Neural cell (in vitro differentiated cells): Measurements from ENCODE around the gene EFCAB6. TPM values are rescaled to one million over a fixed set of nuclear protein-coding genes. Genes with fewer than 3 reads are reported as not detected.

Source experiments
- H2AFZ ChIP-seq: fragments of 200-600, 300-800 bp; sonication (generic), shearing (Covaris generic); 2 replicates; pipeline ENCODE4 v1.6.0; 2014; ENCODE audit warnings: low read depth, mild to moderate bottlenecking, antibody characterized with exemption, low read length, moderate library complexity
- H3F3A ChIP-seq: fragments of 200-600 bp; shearing (Covaris generic); 2 replicates; pipeline ENCODE4 v1.6.1; 2016; ENCODE audit warnings: mild to moderate bottlenecking, moderate library complexity, mixed read lengths, antibody characterized with exemption, low read length; ENCODE audit not compliant: insufficient read depth, poor library complexity, severe bottlenecking
- H3K27ac ChIP-seq: fragments of 200-600, 300-800 bp; sonication (generic), shearing (Covaris generic); 2 replicates; pipeline ENCODE4 v1.5.1; 2014; ENCODE audit warnings: mild to moderate bottlenecking, low read length, moderate library complexity
- H3K27me3 ChIP-seq: fragments of 300-800, 200-600 bp; sonication (generic), shearing (Covaris generic); 2 replicates; pipeline ENCODE4 v1.6.0; 2014; ENCODE audit warnings: mild to moderate bottlenecking, low read depth, low read length, moderate library complexity; ENCODE audit not compliant: insufficient read depth
- H3K36me3 ChIP-seq: fragments of 300-800, 200-600 bp; sonication (generic), shearing (Covaris generic); 2 replicates; pipeline ENCODE4 v1.5.1; 2014; ENCODE audit warnings: mild to moderate bottlenecking, antibody characterized with exemption, low read length, moderate library complexity; ENCODE audit not compliant: insufficient read depth
- H3K4me2 ChIP-seq: fragments of 300-800, 200-600 bp; sonication (generic), shearing (Covaris generic); 2 replicates; pipeline ENCODE4 v1.6.0; 2014; ENCODE audit warnings: mild to moderate bottlenecking, low read length
- H3K4me3 ChIP-seq: fragments of 300-800, 200-600 bp; sonication (generic), shearing (Covaris generic); 2 replicates; pipeline ENCODE4 v1.5.1; 2014; ENCODE audit warnings: mild to moderate bottlenecking, low read length, moderate library complexity
- H3K79me2 ChIP-seq: fragments of 200-600 bp; shearing (Covaris generic); replicated peaks from 2 replicates; pipeline ENCODE4 v1.6.0; 2014; ENCODE audit warnings: mild to moderate bottlenecking, low read length, moderate library complexity; ENCODE audit not compliant: insufficient read depth
- H3K9ac ChIP-seq: fragments of 300-800, 200-600 bp; sonication (generic), shearing (Covaris generic); 2 replicates; pipeline ENCODE4 v1.6.1; 2016; ENCODE audit warnings: mild to moderate bottlenecking, low read length, mixed read lengths
- H3K9me2 ChIP-seq: fragments of 200-600 bp; shearing (Covaris generic); 2 replicates; pipeline ENCODE4 v1.6.1; 2016; ENCODE audit warnings: mild to moderate bottlenecking, low read length, mixed read lengths; ENCODE audit not compliant: insufficient read depth
- H3K9me3 ChIP-seq: fragments of 200-600, 300-800 bp; sonication (generic), shearing (Covaris generic); 2 replicates; pipeline ENCODE4 v1.6.1; 2016; ENCODE audit warnings: mild to moderate bottlenecking, mixed run types, low read length, moderate library complexity, mixed read lengths
- H4K20me1 ChIP-seq: fragments of 200-600 bp; shearing (Covaris generic); 2 replicates; pipeline ENCODE4 v1.6.1; 2016; ENCODE audit warnings: mild to moderate bottlenecking, mixed run types; ENCODE audit not compliant: insufficient read depth
- CTCF ChIP-seq: fragments of 450-650 bp; IDR thresholded peaks from 2 replicates; pipeline ENCODE4 v1.5.1; 2014; ENCODE audit warnings: antibody characterized with exemption, mild to moderate bottlenecking, moderate library complexity; ENCODE audit not compliant: poor library complexity, severe bottlenecking
- EP300 ChIP-seq: fragments of 450-650 bp; conservative IDR thresholded peaks from 2 replicates; pipeline ENCODE4 v1.6.1; 2014; ENCODE audit warnings: antibody characterized with exemption, mild to moderate bottlenecking, moderate library complexity; ENCODE audit not compliant: poor library complexity, severe bottlenecking
- EZH2 ChIP-seq: fragments of 200-600, 300-800 bp; shearing (Covaris generic), sonication (generic); IDR thresholded peaks from 2 replicates; pipeline ENCODE4 v1.6.1; 2014; ENCODE audit warnings: antibody characterized with exemption, low read length, borderline replicate concordance, mild to moderate bottlenecking; ENCODE audit not compliant: insufficient read depth, poor library complexity, severe bottlenecking
- MXI1 ChIP-seq: fragments of 450-650 bp; conservative IDR thresholded peaks from 2 replicates; pipeline ENCODE4 v1.6.1; 2014; ENCODE audit warnings: antibody characterized with exemption, mild to moderate bottlenecking; ENCODE audit not compliant: poor library complexity, severe bottlenecking
- POLR2AphosphoS5 ChIP-seq: IDR thresholded peaks from 2 replicates; pipeline ENCODE4 v1.6.1; 2012
- RAD21 ChIP-seq: fragments of 450-650 bp; conservative IDR thresholded peaks from 2 replicates; pipeline ENCODE4 v1.6.1; 2014; ENCODE audit warnings: antibody characterized with exemption, mild to moderate bottlenecking, moderate library complexity
- SMC3 ChIP-seq: fragments of 450-650 bp; conservative IDR thresholded peaks from 2 replicates; pipeline ENCODE4 v1.6.1; 2014; ENCODE audit warnings: antibody characterized with exemption, mild to moderate bottlenecking, moderate library complexity; ENCODE audit not compliant: poor library complexity
- TAF1 ChIP-seq: IDR thresholded peaks from 2 replicates; pipeline ENCODE4 v1.6.1; 2012; ENCODE audit warnings: low read depth
- polyA plus RNA-seq: library from polyadenylated mRNA; depleted of rRNA; stranded (reverse); fragments of >200 nt; gene quantifications from 2 replicates; pipeline ENCODE4 v1.2.3, GENCODE V29; 2014
- TF ChIP-seq, protein P1 (sequence below): IDR thresholded peaks from 2 replicates; pipeline ENCODE4 v1.6.1; 2012; ENCODE audit warnings: borderline replicate concordance

Gene EFCAB6
- polyA plus RNA-seq, 1 donor from 2014 or later = 1.4 TPM

GRCh38 chr22:43510281-43511070 lies 301.6 kb downstream of the EFCAB6 start:
- Histone ChIP-seq H4K20me1 (no peaks in the 10 kb centered on the region), H3K9me2 (no peaks in the 10 kb centered on the region), H3K27me3 (no peaks in the 10 kb centered on the region), H3K9me3 (no peaks in the 10 kb centered on the region), H3K36me3 (no peaks in the 10 kb centered on the region), H3F3A (no peaks in the 10 kb centered on the region), H3K9ac (no peak overlapping the region), H3K4me3 (no peak overlapping the region), H3K4me2 (no peak overlapping the region), H2AFZ (no peak overlapping the region), H3K27ac (no peak overlapping the region), H3K79me2 (no peaks in the 10 kb centered on the region)
- TF ChIP-seq, protein P1, sequence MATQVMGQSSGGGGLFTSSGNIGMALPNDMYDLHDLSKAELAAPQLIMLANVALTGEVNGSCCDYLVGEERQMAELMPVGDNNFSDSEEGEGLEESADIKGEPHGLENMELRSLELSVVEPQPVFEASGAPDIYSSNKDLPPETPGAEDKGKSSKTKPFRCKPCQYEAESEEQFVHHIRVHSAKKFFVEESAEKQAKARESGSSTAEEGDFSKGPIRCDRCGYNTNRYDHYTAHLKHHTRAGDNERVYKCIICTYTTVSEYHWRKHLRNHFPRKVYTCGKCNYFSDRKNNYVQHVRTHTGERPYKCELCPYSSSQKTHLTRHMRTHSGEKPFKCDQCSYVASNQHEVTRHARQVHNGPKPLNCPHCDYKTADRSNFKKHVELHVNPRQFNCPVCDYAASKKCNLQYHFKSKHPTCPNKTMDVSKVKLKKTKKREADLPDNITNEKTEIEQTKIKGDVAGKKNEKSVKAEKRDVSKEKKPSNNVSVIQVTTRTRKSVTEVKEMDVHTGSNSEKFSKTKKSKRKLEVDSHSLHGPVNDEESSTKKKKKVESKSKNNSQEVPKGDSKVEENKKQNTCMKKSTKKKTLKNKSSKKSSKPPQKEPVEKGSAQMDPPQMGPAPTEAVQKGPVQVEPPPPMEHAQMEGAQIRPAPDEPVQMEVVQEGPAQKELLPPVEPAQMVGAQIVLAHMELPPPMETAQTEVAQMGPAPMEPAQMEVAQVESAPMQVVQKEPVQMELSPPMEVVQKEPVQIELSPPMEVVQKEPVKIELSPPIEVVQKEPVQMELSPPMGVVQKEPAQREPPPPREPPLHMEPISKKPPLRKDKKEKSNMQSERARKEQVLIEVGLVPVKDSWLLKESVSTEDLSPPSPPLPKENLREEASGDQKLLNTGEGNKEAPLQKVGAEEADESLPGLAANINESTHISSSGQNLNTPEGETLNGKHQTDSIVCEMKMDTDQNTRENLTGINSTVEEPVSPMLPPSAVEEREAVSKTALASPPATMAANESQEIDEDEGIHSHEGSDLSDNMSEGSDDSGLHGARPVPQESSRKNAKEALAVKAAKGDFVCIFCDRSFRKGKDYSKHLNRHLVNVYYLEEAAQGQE = no peak
- TF ChIP-seq POLR2AphosphoS5 = no peak
- no peak for TF ChIP-seq SMC3
- no peak for TF ChIP-seq CTCF
- no peak for TF ChIP-seq EP300
- TF ChIP-seq TAF1 = no peak
- TF ChIP-seq MXI1 = no peak
- TF ChIP-seq RAD21 = no peak
- no peak for TF ChIP-seq EZH2

GRCh38 chr22:43509337-43509736 lies 302.8 kb downstream of the EFCAB6 start:
- Histone ChIP-seq H3K79me2 (no peaks in the 10 kb centered on the region), H3K36me3 (no peaks in the 10 kb centered on the region), H3K9ac (no peak overlapping the region), H3K9me2 (no peaks in the 10 kb centered on the region), H3K27ac (no peak overlapping the region), H3K4me3 (no peak overlapping the region), H3K27me3 (no peaks in the 10 kb centered on the region), H3K9me3 (no peaks in the 10 kb centered on the region), H3F3A (no peaks in the 10 kb centered on the region), H4K20me1 (no peaks in the 10 kb centered on the region), H2AFZ (no peak overlapping the region), H3K4me2 (no peak overlapping the region)
- TF ChIP-seq EZH2 = no peak
